Measurements from ENCODE around the gene ATCAY.

Gene ATCAY, protein sequence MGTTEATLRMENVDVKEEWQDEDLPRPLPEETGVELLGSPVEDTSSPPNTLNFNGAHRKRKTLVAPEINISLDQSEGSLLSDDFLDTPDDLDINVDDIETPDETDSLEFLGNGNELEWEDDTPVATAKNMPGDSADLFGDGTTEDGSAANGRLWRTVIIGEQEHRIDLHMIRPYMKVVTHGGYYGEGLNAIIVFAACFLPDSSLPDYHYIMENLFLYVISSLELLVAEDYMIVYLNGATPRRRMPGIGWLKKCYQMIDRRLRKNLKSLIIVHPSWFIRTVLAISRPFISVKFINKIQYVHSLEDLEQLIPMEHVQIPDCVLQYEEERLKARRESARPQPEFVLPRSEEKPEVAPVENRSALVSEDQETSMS

DNA sequence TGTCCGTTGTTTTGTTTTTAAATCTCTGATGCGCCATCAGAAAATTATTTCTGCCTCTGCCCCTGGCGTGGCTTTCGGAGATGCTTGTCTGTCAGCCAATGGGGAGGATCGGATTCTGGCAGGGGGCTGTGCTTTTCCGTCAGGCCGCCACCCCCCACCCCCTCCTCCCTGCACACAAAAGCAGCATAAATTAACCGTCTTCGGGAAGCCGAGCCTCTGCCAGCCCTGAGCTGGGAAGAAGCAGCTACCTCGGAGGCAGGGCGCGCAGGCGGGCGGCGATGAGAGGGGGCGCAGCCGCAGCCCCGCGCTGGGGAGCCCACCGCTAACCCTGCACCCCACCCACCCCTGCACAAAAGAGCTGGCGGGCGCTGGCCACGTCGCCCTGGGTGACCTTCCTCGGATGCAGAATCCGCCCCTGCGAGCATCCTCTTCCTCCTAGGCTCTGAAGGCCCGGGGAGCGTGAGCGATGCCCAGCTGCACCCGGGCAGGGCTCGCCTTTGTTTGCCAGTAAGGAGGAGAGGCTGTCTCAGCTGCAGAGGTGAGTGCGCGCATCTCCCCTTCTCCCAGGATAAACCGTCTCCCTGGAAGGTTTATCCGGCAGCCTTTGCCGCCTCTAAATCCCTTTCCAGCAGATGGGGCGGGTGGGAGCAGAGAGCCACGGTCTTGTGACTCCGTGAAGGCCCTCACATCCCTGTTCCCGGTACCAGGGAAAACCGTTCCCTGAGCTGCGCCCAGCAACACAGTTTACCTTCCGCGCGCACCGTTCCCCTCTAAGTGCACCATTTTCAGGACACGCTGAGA is at the start of gene ATCAY:
Gene ATCAY, plus strand, starts transcription at position 215 of the 801 bp plus-strand sequence. CDS start 5,083 bp downstream, outside the sequence.
- no peak for DNase-seq (ENCODE audit: low spot score)
- in situ Hi-C loops (cut with MboI; ENCODE audit: low sequenced_read_pairs, unreplicated experiment): no loop called here
- TF ChIP-seq, protein P1, sequence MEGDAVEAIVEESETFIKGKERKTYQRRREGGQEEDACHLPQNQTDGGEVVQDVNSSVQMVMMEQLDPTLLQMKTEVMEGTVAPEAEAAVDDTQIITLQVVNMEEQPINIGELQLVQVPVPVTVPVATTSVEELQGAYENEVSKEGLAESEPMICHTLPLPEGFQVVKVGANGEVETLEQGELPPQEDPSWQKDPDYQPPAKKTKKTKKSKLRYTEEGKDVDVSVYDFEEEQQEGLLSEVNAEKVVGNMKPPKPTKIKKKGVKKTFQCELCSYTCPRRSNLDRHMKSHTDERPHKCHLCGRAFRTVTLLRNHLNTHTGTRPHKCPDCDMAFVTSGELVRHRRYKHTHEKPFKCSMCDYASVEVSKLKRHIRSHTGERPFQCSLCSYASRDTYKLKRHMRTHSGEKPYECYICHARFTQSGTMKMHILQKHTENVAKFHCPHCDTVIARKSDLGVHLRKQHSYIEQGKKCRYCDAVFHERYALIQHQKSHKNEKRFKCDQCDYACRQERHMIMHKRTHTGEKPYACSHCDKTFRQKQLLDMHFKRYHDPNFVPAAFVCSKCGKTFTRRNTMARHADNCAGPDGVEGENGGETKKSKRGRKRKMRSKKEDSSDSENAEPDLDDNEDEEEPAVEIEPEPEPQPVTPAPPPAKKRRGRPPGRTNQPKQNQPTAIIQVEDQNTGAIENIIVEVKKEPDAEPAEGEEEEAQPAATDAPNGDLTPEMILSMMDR (IDR thresholded peaks at IDR 0.05; ENCODE audit: borderline replicate concordance, control extremely low read depth, extremely low read depth, insufficient read depth, missing control alignments): no peak

DNA sequence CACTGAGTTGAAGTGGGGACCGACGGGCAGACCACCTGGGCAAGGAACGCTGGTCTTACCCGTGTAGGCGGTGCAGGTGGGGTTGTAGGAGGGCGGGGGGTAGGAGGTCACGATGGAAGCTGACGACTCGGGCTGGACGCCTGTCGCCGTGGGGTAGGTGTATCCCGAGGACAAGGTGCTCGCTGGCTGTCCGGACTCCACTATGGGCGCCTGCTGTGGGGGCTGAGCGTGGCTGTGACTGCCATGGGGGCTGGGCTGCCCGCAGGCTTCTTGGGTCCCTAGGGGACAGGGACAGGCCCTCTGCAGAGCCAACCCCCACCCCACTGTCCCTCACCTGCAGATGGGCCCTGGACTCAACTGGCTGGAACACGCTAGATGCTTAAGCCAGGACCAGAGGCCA is 48.9 kb upstream of the ATCAY start:
- no peak for DNase-seq (ENCODE audit: low spot score)
- TF ChIP-seq, protein P1 (IDR thresholded peaks at IDR 0.05; ENCODE audit: borderline replicate concordance, control extremely low read depth, extremely low read depth, insufficient read depth, missing control alignments): no peak
- in situ Hi-C loops (cut with MboI; ENCODE audit: low sequenced_read_pairs, unreplicated experiment): no loop called here

DNA sequence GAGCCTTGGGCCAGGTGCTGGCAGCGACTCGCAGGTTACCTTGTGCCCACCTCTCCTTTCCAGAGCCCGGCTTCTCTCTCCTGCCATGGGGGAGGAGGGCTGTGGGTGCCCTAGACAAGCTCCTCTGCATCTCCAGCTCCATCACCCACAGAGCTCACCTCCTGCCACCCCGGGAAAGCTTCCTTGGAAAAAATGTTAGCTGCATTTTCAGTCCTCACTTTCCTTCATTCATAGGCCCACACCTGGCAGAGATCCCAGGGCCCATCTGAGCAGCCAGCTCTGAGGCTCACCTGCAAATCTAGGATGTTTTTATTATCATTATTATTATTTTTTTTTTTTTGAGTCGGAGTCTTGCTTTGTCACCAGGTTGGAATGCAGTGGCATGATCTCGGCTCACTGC is 48.5 kb upstream of the ATCAY start:
- in situ Hi-C loops (cut with MboI; ENCODE audit: low sequenced_read_pairs, unreplicated experiment): no loop called here
- TF ChIP-seq, protein P1 (IDR thresholded peaks at IDR 0.05; ENCODE audit: borderline replicate concordance, control extremely low read depth, extremely low read depth, insufficient read depth, missing control alignments): no peak
- no peak for DNase-seq (ENCODE audit: low spot score)

DNA sequence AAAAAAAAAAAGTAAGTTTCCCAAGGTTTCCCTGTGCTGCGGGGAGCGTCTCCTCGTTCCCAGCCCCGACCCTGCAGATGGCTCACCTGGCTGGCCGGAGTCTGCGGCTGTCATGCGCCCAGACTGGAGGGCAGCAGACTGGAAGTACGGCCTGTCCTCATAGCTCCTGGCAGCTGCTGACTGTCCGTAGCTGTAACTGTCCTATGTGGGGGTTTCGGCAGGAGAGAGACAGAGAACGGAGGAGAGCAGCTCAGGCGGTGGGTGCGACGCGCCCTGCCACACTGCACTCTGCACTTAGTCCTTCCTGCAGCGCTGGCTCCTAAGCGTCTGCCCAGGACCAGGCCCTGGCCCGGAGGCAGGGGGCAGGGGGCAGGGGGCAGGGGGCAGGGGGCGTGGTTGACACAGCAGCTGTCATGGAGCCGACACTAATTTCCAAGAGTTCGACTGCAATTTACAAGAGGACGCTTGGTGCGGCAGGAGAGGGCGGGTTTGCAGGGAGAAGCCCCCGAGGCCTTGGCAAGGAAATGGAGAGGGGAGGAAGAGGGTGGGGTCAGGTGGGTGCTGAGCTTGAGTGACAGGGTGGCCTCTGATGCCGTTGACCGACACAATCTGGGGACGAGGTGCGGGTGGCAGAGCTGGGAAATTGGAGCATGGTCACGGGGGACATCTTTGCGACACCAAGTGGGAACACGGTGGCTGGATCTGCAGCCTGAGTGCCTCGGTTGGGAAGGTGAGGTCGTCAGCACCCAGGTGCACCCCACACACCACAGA is 46.7 kb upstream of the ATCAY start:
- TF ChIP-seq, protein P1 (IDR thresholded peaks at IDR 0.05; ENCODE audit: borderline replicate concordance, control extremely low read depth, extremely low read depth, insufficient read depth, missing control alignments): no peak
- in situ Hi-C loops (cut with MboI; ENCODE audit: low sequenced_read_pairs, unreplicated experiment): no loop called here
- no peak for DNase-seq (ENCODE audit: low spot score)

DNA sequence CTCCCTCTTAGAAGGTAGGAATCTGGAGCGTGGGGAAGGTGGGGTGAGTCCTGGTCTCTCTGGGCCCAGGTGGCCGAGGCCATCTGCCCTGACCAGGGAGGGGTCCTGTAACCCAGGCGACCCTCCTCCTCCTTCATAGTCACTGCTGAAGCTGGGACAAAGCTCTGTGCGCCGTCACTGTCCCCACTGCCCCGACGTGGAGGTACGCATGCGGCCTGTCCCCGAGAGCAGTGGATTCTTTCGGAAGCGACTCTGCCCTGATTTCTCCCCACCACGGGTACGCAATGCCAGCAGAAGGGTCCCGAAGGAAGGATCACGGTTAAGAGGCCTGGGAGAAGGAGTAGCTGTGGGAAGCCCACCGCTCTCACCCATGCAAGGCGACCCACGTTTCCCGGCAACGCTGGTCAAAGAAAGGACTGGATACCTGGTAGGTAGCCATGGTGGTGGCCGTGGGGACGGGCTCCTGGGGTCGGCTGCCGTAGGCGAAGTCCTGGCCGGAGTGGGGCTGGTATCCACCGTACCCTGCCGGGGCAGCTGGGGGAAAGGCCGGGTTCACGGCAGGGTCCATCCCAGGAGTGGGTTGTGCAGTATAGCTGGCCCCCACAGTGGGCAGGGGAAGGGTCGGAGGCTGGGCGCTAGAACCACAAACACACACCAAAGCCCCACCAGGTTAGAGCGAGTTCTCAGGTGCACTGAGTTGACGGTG is 46.0 kb upstream of the ATCAY start:
- DNase-seq (ENCODE audit: low spot score): no peak
- TF ChIP-seq, protein P1 (IDR thresholded peaks at IDR 0.05; ENCODE audit: borderline replicate concordance, control extremely low read depth, extremely low read depth, insufficient read depth, missing control alignments): no peak
- in situ Hi-C loops (cut with MboI; ENCODE audit: low sequenced_read_pairs, unreplicated experiment): no loop called here

DNA sequence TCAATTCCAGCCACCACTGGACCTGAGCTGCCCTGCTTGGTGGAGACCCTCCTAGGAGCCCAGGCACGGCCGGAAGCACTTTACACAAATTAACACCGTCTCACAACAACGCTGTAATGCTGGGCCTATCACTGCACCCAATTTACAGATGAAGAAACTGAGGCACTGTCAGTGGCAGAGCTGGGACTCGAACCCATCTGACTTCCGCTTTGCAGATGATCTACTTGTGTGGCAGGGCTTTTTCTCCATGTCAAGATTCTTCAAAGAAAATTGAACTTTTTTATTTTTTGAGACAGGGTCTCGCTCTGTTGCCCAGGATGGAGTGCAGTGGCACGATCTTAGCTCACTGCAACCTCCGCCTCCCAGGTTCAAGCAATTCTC is 45.4 kb upstream of the ATCAY start:
- DNase-seq (ENCODE audit: low spot score): no peak
- TF ChIP-seq, protein P1 (IDR thresholded peaks at IDR 0.05; ENCODE audit: borderline replicate concordance, control extremely low read depth, extremely low read depth, insufficient read depth, missing control alignments): no peak
- in situ Hi-C loops (cut with MboI; ENCODE audit: low sequenced_read_pairs, unreplicated experiment): no loop called here

All from GM13976 (cell line).